HUES48 (cell line): ENCODE data around the gene CGNL1.

Source experiments
- H3K27ac ChIP-seq: one replicate; pipeline ENCODE4 v1.7.0; 2013; ENCODE audit warnings: low read depth, low read length, inconsistent platforms
- H3K27me3 ChIP-seq: 2 replicates; pipeline ENCODE4 v1.6.1; 2013; ENCODE audit warnings: mild to moderate bottlenecking, low read length; ENCODE audit not compliant: control insufficient read depth, insufficient read depth
- H3K36me3 ChIP-seq: 2 replicates; pipeline ENCODE4 v1.6.1; 2013; ENCODE audit warnings: low read length; ENCODE audit not compliant: control insufficient read depth, insufficient read depth
- H3K4me1 ChIP-seq: 2 replicates; pipeline ENCODE4 v1.6.1; 2013; ENCODE audit warnings: mild to moderate bottlenecking, low read length; ENCODE audit not compliant: control insufficient read depth, insufficient read depth
- H3K4me3 ChIP-seq: 2 replicates; pipeline ENCODE4 v1.5.1; 2013; ENCODE audit warnings: mild to moderate bottlenecking, low read depth, low read length
- H3K9ac ChIP-seq: 2 replicates; pipeline ENCODE4 v1.6.1; 2013; ENCODE audit warnings: mild to moderate bottlenecking, low read depth, low read length, moderate library complexity
- H3K9me3 ChIP-seq: 2 replicates; pipeline ENCODE4 v1.6.1; 2013; ENCODE audit warnings: low read length; ENCODE audit not compliant: control insufficient read depth, insufficient read depth

CGNL1 gene

GRCh38 chr15:57597431-57597830, 221.1 kb downstream of the CGNL1 start:
- Histone ChIP-seq H3K9me3 (no peaks in the 10 kb centered on the region), H3K4me1 (0 out of 2 replicates have a peak, but pooled peaks cover 7% of the 10 kb centered on the region), H3K27ac (no peak overlapping the region), H3K36me3 (no peaks in the 10 kb centered on the region), H3K27me3 (peaks cover 6% of the 10 kb centered on the region), H3K9ac (no peak overlapping the region), H3K4me3 (no peak overlapping the region)

- H3K9ac ChIP-seq = no peak overlapping the region
- H3K36me3 ChIP-seq = no peaks in the 10 kb centered on the region
- 0 out of 2 replicates have a peak, but pooled peaks cover 7% of the 10 kb centered on the region for H3K4me1 ChIP-seq
- no peak overlapping the region for H3K4me3 ChIP-seq
- no peaks in the 10 kb centered on the region for H3K9me3 ChIP-seq
- no peaks in the 10 kb centered on the region for H3K27me3 ChIP-seq
- H3K27ac ChIP-seq = no peak overlapping the region
These were observed 222.0 kb downstream of the CGNL1 start for GRCh38 chr15:57598346-57598745.

GRCh38 chr15:57599296-57599810, 223.0 kb downstream of the CGNL1 start:
- Histone ChIP-seq H3K36me3 (no peaks in the 10 kb centered on the region), H3K27ac (no peak overlapping the region), H3K9me3 (no peaks in the 10 kb centered on the region), H3K27me3 (no peaks in the 10 kb centered on the region), H3K9ac (no peak overlapping the region), H3K4me1 (0 out of 2 replicates have a peak, but pooled peaks cover 7% of the 10 kb centered on the region), H3K4me3 (no peak overlapping the region)

- Histone ChIP-seq H3K9me3 (no peaks in the 10 kb centered on the region), H3K27me3 (no peaks in the 10 kb centered on the region), H3K4me3 (no peak overlapping the region), H3K9ac (no peak overlapping the region), H3K27ac (no peak overlapping the region), H3K4me1 (0 out of 2 replicates have a peak, but pooled peaks cover 7% of the 10 kb centered on the region), H3K36me3 (no peaks in the 10 kb centered on the region)
These were observed 223.9 kb downstream of the CGNL1 start for GRCh38 chr15:57600197-57600596.
